K562 (cell line): Measurements from ENCODE around the gene ATP6V0C. TPM values are rescaled to one million over a fixed set of nuclear protein-coding genes. Genes with fewer than 3 reads are reported as not detected.
A peak's percentile ranks its signal among the peaks of the same experiment; 100 is the strongest.

ENCODE experiments used
- ATAC-seq: fragments of 200-7000 bp; cut with Tn5 transposase; 3 replicates; pipeline ENCODE4 v1.9.1; 2020; ENCODE audit warnings: moderate library complexity
- BruUV-seq: library from RNA; stranded (reverse); fragments of 400-500 nt; replicated peaks from 2 replicates; lab custom pipeline; 2021; lab: Mats Ljungman, UMichigan
- CTCF ChIA-PET: fragments of 300-600 bp; formaldehyde crosslinking; extraction: SDS; loops from one replicate; lab custom pipeline; 2021; ENCODE audit warnings: low intra/inter-chr PET ratio; lab: Yijun Ruan, JAX
- POLR2A ChIA-PET: fragments of 300-600, 350-650 bp; sonication (Branson Sonifier 250); formaldehyde crosslinking; extraction: SDS; loops from one replicate; lab custom pipeline; 2021; ENCODE audit warnings: antibody characterized with exemption, inconsistent platforms; lab: Yijun Ruan, JAX
- DNase-seq, 4 experiments: peaks; one replicate each; pipeline versions ENCODE4 v3.0.0 to v3.0.0-alpha.2; 2011 to 2018; ENCODE audit warnings: low spot score in 3 of 4, mixed read lengths in 3 of 4; ENCODE audit errors: extremely low read depth in 1 of 4
- FAIRE-seq: peaks from 2 replicates; lab custom pipeline; 2011; peaks lifted over from hg19 to GRCh38; lab: Jason Lieb, UNC
- H2AFZ ChIP-seq: 2 replicates; pipeline ENCODE4 v1.6.0; 2011; ENCODE audit warnings: low read depth, low read length, control low read depth, inconsistent platforms
- H3K27ac ChIP-seq: fragments of 200-600 bp; 3 replicates; pipeline ENCODE4 v1.8.0; 2011; ENCODE audit warnings: low read depth, mild to moderate bottlenecking, control low read depth, inconsistent platforms, low read length, moderate library complexity, mixed read lengths; ENCODE audit errors: extremely low read depth
- H3K27me3 ChIP-seq, 2 experiments: fragments of 300-600 bp in 1 of 2; 2 replicates in 1 of 2; 3 replicates in 1 of 2; pipeline versions ENCODE4 v1.6.0 to v1.8.0; 2011; ENCODE audit warnings: inconsistent platforms in 2 of 2, low read length in 2 of 2, mild to moderate bottlenecking in 1 of 2, mixed read lengths in 1 of 2, moderate library complexity in 1 of 2; ENCODE audit not compliant: control insufficient read depth in 2 of 2, insufficient read depth in 2 of 2
- H3K36me3 ChIP-seq: fragments of 300-600 bp; 3 replicates; pipeline ENCODE4 v1.8.0; 2011; ENCODE audit warnings: mild to moderate bottlenecking, low read length, inconsistent platforms; ENCODE audit not compliant: control insufficient read depth, insufficient read depth
- H3K4me1 ChIP-seq, 2 experiments: fragments of 200-600 bp in 1 of 2; replicated peaks in 1 of 2; 2 replicates in 1 of 2; 3 replicates in 1 of 2; pipeline versions ENCODE4 v1.5.1 to v1.8.0; 2011; ENCODE audit warnings: inconsistent platforms in 2 of 2, low read length in 2 of 2, mild to moderate bottlenecking in 1 of 2, mixed read lengths in 1 of 2, moderate library complexity in 1 of 2; ENCODE audit not compliant: control insufficient read depth in 2 of 2, insufficient read depth in 2 of 2
- H3K4me2 ChIP-seq: 2 replicates; pipeline ENCODE4 v1.6.1; 2011; ENCODE audit warnings: low read length, control low read depth, inconsistent platforms, mixed read lengths; ENCODE audit not compliant: insufficient read depth
- H3K4me3 ChIP-seq: fragments of 200-600 bp; sonication (generic), shearing (Covaris generic); 2 replicates; pipeline ENCODE4 v1.5.1; 2016; ENCODE audit warnings: control low read depth, inconsistent platforms
- H3K79me2 ChIP-seq: fragments of 200-600 bp; 3 replicates; pipeline ENCODE4 v1.8.0; 2011; ENCODE audit warnings: low read length, inconsistent platforms; ENCODE audit not compliant: control insufficient read depth, insufficient read depth
- H3K9ac ChIP-seq, 2 experiments: 2 replicates each; pipeline versions ENCODE4 v1.6.0 to v1.6.1; 2011; ENCODE audit warnings: low read depth in 2 of 2, low read length in 2 of 2, control low read depth in 1 of 2, inconsistent platforms in 1 of 2, mild to moderate bottlenecking in 1 of 2, mixed read lengths in 1 of 2; ENCODE audit not compliant: insufficient read depth in 1 of 2
- H3K9me1 ChIP-seq: one replicate; pipeline ENCODE4 v1.6.0; 2011; ENCODE audit warnings: inconsistent platforms, mild to moderate bottlenecking, low read length, moderate library complexity; ENCODE audit not compliant: control insufficient read depth, insufficient read depth
- H3K9me3 ChIP-seq: replicated peaks from 2 replicates; pipeline ENCODE4 v1.5.1; 2011; ENCODE audit warnings: low read depth, low read length, inconsistent platforms; ENCODE audit not compliant: control insufficient read depth, insufficient read depth
- H4K20me1 ChIP-seq: replicated peaks from 2 replicates; pipeline ENCODE4 v1.6.1; 2011; ENCODE audit warnings: low read length, inconsistent platforms, mixed read lengths; ENCODE audit not compliant: control insufficient read depth, insufficient read depth
- PML ChIP-seq: IDR thresholded peaks from 2 replicates; pipeline ENCODE4 v1.6.1; 2012; ENCODE audit warnings: low read length, inconsistent platforms
- POLR2G ChIP-seq: fragments of 200-400 bp; formaldehyde crosslinking; IDR thresholded peaks from 2 replicates; pipeline ENCODE4 v1.6.1; 2017; ENCODE audit warnings: low read depth, mild to moderate bottlenecking, antibody characterized with exemption, low read length, moderate library complexity
- RNF2 ChIP-seq: sonication (generic); IDR thresholded peaks from 2 replicates; pipeline ENCODE4 v1.6.1; 2016
- THRA ChIP-seq: fragments of 450-650 bp; IDR thresholded peaks from 2 replicates; pipeline ENCODE4 v1.6.1; 2017; ENCODE audit warnings: mild to moderate bottlenecking, moderate library complexity
- ZBTB49 ChIP-seq: sonication (generic); formaldehyde crosslinking; IDR thresholded peaks from 2 replicates; pipeline ENCODE4 v1.8.0; 2022; ENCODE audit warnings: missing genetic modification reagents, mild to moderate bottlenecking, borderline replicate concordance
- ZFP36 ChIP-seq: fragments of 150-350 bp; IDR thresholded peaks from 2 replicates; pipeline ENCODE4 v1.6.1; 2018; ENCODE audit warnings: low read length, low read depth; ENCODE audit not compliant: partially characterized antibody
- WGBS: fragments of 100-300 bp; shearing (Covaris generic); methylation state at CpG from one replicate; pipeline ENCODE4 v1.1.6; 2016; ENCODE audit warnings: low coverage, mixed read lengths; ENCODE audit not compliant: insufficient coverage; ENCODE audit errors: missing lambda C conversion rate; 5-methylcytosine and 5-hydroxymethylcytosine counted together
- in situ Hi-C: fragments of 300-500 bp; cut with MboI; formaldehyde crosslinking; loops from 4 replicates; pipeline ENCODE4 v1.15.0; 2018; ENCODE audit warnings: inconsistent platforms, mixed read lengths
- intact Hi-C: fragments of 100-400 bp; cut with micrococcal nuclease; formaldehyde crosslinking; loops from 2 replicates; pipeline ENCODE4 v1.14.2; 2022
- polyA plus RNA-seq, 8 experiments: library from polyadenylated mRNA; depleted of rRNA in 4 of 8; stranded (reverse) in 5 of 8; unstranded in 3 of 8; fragments of >200 nt; fragmentation: Nextera tagmentation in 2 of 8; fragmentation: Illumina TruSeq in 1 of 8; extraction: Ambion mirVana in 2 of 8; extraction: Trizol in 1 of 8; gene quantifications; 2 replicates each; pipeline versions ENCODE4 v1.2.1 to v1.2.3, GENCODE V29; 2011 to 2014; ENCODE audit warnings: inconsistent platforms in 1 of 8, missing spikeins in 1 of 8
- total RNA-seq, 7 experiments: library from RNA; depleted of rRNA in 6 of 7; stranded (reverse); fragments of >200 nt in 6 of 7; fragmentation: Illumina TruSeq in 2 of 7; extraction: Trizol in 2 of 7; gene quantifications; 2 replicates each; pipeline versions ENCODE4 v1.2.1 to v1.2.3, GENCODE V29; 2011 to 2021; ENCODE audit warnings: low replicate concordance in 1 of 7

ATP6V0C gene
- total and polyA plus RNA-seq, 9 of the 15 experiments (the other 6 are each of a cell fraction or from before 2014, with no cell fraction given), result 2.9 to 228 (median 22.7) TPM

- Histone ChIP-seq H3K9me3 (no peaks in the 10 kb centered on the region), H3K4me1 (peaks cover 6 to 62% of the 10 kb centered on the region in 2 experiments; a peak in 3 of 5 replicates), H3K9me1 (peaks cover 3% of the 10 kb centered on the region), H3K27me3 (no peaks in the 10 kb centered on the region), H4K20me1 (no peaks in the 10 kb centered on the region), H2AFZ (no peak overlapping the region), H3K9ac (peak overlapping the region in 1 of 2 experiments; percentile 26; a peak in 1 of 4 replicates), H3K27ac (no peak overlapping the region), H3K79me2 (no peaks in the 10 kb centered on the region), H3K4me3 (no peak overlapping the region), H3K4me2 (no peak overlapping the region), H3K36me3 (peaks cover 58% of the 10 kb centered on the region; the same call in 2 of the 3 replicates)
- intact Hi-C loops (no loop called here), in situ Hi-C loops (no loop called here)
- no peak for TF ChIP-seq PML
- TF ChIP-seq POLR2G, result peak; percentile 30; the same call in 1 of the 2 replicates
- no peak for TF ChIP-seq ZFP36
- no peak for TF ChIP-seq THRA
- TF ChIP-seq ZBTB49 (CRISPR knock-in tag), result no peak
- TF ChIP-seq RNF2, result no peak
- CTCF ChIA-PET, result no interaction called here
- no TSS peak for BruUV-seq
- POLR2A ChIA-PET, result interaction anchor here (0.6 to 1.6 kb wide), 3 partner anchors 9 to 374 kb away, joined by 3 to 11 read pairs (median 7); partner anchors contain the start of genes AMDHD2 and TRAF7
- 88% methylated on average over 26 of the region's 32 CpGs for WGBS
- ATAC-seq, result no peak
- peak in 1 of 4 experiments; percentile 38 for DNase-seq
- FAIRE-seq, result no peak
These were observed 15.5 kb downstream of the ATP6V0C start for GRCh38 chr16:2529061-2529931.
